Measurements from ENCODE around the gene SEPTIN3. TPM values are rescaled to one million over a fixed set of nuclear protein-coding genes. Genes with fewer than 3 reads are reported as not detected.

Gene SEPTIN3
- total RNA-seq, 1 donor from 2014 or later: 2.5 TPM

DNA sequence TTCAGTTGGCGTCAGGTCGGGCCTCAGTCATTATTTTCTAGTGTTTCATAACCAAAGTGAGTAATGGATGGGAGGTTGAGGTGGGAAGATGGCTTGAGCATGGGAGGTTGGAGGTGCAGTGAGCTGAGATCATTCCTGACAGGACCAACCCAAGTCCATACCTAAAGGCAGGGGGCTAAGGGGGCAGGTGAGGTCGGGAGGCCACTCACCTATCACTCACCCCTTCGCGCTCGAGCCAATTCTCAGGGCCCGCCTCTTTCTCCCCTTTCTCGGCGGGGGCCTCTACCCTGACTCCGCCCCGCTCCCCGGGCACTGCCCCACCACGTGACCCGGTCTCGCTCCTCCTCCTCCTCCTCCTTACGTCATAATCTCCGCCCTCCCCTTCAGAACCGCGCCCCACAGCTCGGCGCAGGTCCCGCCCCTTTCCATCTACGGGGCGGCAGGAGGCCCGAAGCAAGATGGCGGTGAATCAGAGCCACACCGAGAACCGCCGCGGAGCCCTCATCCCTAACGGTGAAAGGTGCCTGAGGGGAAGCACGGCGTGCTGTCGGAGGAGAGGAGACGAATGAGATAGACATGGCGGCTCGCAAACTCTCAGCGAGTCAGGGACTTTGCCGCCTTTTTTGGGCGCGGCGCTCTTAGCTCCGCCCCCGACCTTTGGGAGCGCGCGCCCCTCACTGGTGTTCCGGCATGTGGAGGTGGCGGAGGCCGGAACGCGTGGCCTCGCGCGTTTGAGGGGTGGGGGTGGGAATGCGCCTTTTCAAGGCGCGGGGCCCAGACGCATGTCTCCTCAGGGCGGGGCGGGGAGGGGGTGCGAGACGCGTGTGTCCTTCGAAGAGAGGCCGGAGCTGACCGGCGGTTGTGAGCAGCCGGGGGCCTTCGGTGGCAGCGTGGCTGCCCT is 29.4 kb downstream of the SEPTIN3 start, which contains the start of gene WBP2NL:
Gene WBP2NL, plus strand, starts transcription at position 428 of the 901 bp plus-strand sequence. Its CDS starts 31 bp downstream, at position 459.
- no peaks in the 10 kb centered on the region for H3K36me3 ChIP-seq (ENCODE audit: control insufficient read depth, insufficient read depth, low read length)
- peak within 1 kb of the TSS; percentile 53 for H3K4me3 ChIP-seq (ENCODE audit: low read depth, low read length)
- DNase-seq (ENCODE audit: low read depth): peak; percentile 29
- H3K27me3 ChIP-seq (ENCODE audit: control insufficient read depth, insufficient read depth, low read length): no peaks in the 10 kb centered on the region
- TF ChIP-seq, protein P1, sequence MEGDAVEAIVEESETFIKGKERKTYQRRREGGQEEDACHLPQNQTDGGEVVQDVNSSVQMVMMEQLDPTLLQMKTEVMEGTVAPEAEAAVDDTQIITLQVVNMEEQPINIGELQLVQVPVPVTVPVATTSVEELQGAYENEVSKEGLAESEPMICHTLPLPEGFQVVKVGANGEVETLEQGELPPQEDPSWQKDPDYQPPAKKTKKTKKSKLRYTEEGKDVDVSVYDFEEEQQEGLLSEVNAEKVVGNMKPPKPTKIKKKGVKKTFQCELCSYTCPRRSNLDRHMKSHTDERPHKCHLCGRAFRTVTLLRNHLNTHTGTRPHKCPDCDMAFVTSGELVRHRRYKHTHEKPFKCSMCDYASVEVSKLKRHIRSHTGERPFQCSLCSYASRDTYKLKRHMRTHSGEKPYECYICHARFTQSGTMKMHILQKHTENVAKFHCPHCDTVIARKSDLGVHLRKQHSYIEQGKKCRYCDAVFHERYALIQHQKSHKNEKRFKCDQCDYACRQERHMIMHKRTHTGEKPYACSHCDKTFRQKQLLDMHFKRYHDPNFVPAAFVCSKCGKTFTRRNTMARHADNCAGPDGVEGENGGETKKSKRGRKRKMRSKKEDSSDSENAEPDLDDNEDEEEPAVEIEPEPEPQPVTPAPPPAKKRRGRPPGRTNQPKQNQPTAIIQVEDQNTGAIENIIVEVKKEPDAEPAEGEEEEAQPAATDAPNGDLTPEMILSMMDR (IDR thresholded peaks at IDR 0.05; ENCODE audit: insufficient read depth, low read length, poor library complexity, severe bottlenecking): no peak

GRCh38 chr22:42000466-42000865 is 31.2 kb downstream of the SEPTIN3 start:
- H3K27me3 ChIP-seq (ENCODE audit: control insufficient read depth, insufficient read depth, low read length): no peaks in the 10 kb centered on the region
- no peak overlapping the region for H3K4me3 ChIP-seq (ENCODE audit: low read depth, low read length)
- no peaks in the 10 kb centered on the region for H3K36me3 ChIP-seq (ENCODE audit: control insufficient read depth, insufficient read depth, low read length)
- TF ChIP-seq, protein P1 (IDR thresholded peaks at IDR 0.05; ENCODE audit: insufficient read depth, low read length, poor library complexity, severe bottlenecking): no peak
- no peak for DNase-seq (ENCODE audit: low read depth)

- TF ChIP-seq, protein P1 (IDR thresholded peaks at IDR 0.05; ENCODE audit: insufficient read depth, low read length, poor library complexity, severe bottlenecking): no peak
- Histone ChIP-seq H3K36me3 (ENCODE audit: control insufficient read depth, insufficient read depth, low read length) (no peaks in the 10 kb centered on the region), H3K27me3 (ENCODE audit: control insufficient read depth, insufficient read depth, low read length) (no peaks in the 10 kb centered on the region), H3K4me3 (ENCODE audit: low read depth, low read length) (no peak overlapping the region)
- no peak for DNase-seq (ENCODE audit: low read depth)
Measured at GRCh38 chr22:42001121-42001520, 31.9 kb downstream of the SEPTIN3 start.

- TF ChIP-seq, protein P1 (IDR thresholded peaks at IDR 0.05; ENCODE audit: insufficient read depth, low read length, poor library complexity, severe bottlenecking): no peak
- Histone ChIP-seq H3K27me3 (ENCODE audit: control insufficient read depth, insufficient read depth, low read length) (no peaks in the 10 kb centered on the region), H3K36me3 (ENCODE audit: control insufficient read depth, insufficient read depth, low read length) (no peaks in the 10 kb centered on the region), H3K4me3 (ENCODE audit: low read depth, low read length) (no peak overlapping the region)
- no peak for DNase-seq (ENCODE audit: low read depth)
Measured at GRCh38 chr22:42001706-42002105, 32.5 kb downstream of the SEPTIN3 start.

DNA sequence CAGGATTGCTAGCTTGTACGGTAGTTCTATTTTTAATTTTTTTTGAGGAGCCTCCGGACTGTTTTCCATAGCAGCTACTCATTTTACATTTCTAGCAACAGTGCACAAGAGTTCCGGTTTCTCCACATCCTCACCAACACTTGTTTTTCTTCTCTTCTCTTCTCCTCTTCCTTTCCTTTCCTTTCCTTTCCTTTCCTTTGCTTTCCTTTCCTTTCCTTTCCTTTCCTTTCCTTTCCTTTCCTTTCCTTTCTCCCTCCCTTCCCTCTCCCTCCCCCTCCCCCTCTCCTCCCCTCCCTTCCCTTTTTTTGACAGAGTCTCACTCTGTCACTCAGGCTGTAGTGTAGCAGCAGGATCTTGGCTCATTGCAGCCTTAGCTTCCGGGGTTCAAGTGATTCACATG is 38.7 kb downstream of the SEPTIN3 start:
- TF ChIP-seq, protein P1 (IDR thresholded peaks at IDR 0.05; ENCODE audit: insufficient read depth, low read length, poor library complexity, severe bottlenecking): no peak
- DNase-seq (ENCODE audit: low read depth): no peak
- H3K36me3 ChIP-seq (ENCODE audit: control insufficient read depth, insufficient read depth, low read length): no peaks in the 10 kb centered on the region
- no peaks in the 10 kb centered on the region for H3K27me3 ChIP-seq (ENCODE audit: control insufficient read depth, insufficient read depth, low read length)
- no peak overlapping the region for H3K4me3 ChIP-seq (ENCODE audit: low read depth, low read length)

All from kidney epithelial cell (primary cell).